GM12891 (cell line): Measurements from ENCODE around the gene SUPT4H1.

Experiments
- POLR2A ChIP-seq: IDR thresholded peaks from 2 replicates; pipeline ENCODE4 v1.6.1; 2011; ENCODE audit warnings: low read depth, low read length, control low read depth
- POLR2AphosphoS5 ChIP-seq: IDR thresholded peaks from 2 replicates; pipeline ENCODE4 v1.6.1; 2011; ENCODE audit warnings: low read depth, low read length, control low read depth
- TAF1 ChIP-seq: IDR thresholded peaks from 2 replicates; pipeline ENCODE4 v1.6.1; 2011; ENCODE audit warnings: low read depth, low read length, control low read depth

DNA sequence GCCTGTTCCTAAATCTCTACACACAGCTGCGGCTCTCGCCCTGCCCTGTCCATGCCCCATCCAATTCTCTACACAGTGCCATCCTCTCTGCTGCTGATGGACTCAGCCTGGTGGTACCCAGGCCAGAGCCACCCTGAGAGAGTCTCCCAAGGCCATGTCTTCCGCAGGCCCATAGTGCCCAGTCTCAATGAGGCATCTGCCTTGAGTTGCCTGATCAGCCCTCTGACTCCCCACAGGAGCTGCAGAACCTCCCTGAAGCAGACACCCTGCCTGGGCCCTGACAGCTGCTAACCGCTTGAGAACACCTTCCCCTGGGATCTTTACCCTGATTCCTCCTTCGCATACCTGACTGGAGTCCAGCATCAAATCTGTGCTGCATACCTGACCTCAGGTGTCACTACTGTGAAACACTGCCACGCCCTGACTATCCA lies 36.7 kb downstream of the SUPT4H1 start:
- TF ChIP-seq TAF1 (no peak), POLR2A (no peak), POLR2AphosphoS5 (no peak)
